Esophagus squamous epithelium (tissue), 4 donors: ENCODE measurements around the gene AHRR.

Source experiments
- CTCF ChIP-seq, 6 experiments: fragments of 450-650 bp in 4 of 6; fragments of 200-600 bp in 2 of 6; sonication (generic) in 2 of 6; IDR thresholded peaks; one replicate each; pipeline ENCODE4 v1.5.1; 2016 to 2019; ENCODE audit warnings: antibody characterized with exemption in 6 of 6, mild to moderate bottlenecking in 4 of 6, moderate library complexity in 4 of 6
- POLR2A ChIP-seq, 4 donors: fragments of 450-650 bp; IDR thresholded peaks; one replicate each; pipeline ENCODE4 v1.6.1; 2017; ENCODE audit warnings: antibody characterized with exemption in 4 of 4, mild to moderate bottlenecking in 4 of 4, moderate library complexity in 3 of 4

- TF ChIP-seq POLR2A (IDR thresholded peaks at IDR 0.05): no peak
- TF ChIP-seq CTCF (IDR thresholded peaks at IDR 0.05): no peak
These were observed 10.5 kb upstream of the AHRR start for GRCh38 chr5:310941-311434.
